Fibroblast of lung (primary cell): ENCODE data around the gene HYPK. TPM values are rescaled to one million over a fixed set of nuclear protein-coding genes. Genes with fewer than 3 reads are reported as not detected.

ENCODE experiments used
- DNase-seq, 2 donors: peaks; one replicate each; pipeline versions ENCODE4 v3.0.0 to v3.0.0-alpha.2; 2010; ENCODE audit warnings: low read depth in 2 of 2
- H2AFZ ChIP-seq: 2 replicates; pipeline ENCODE4 v1.5.1; 2012; ENCODE audit warnings: low read length, control low read depth, inconsistent platforms
- H3K27ac ChIP-seq: 2 replicates; pipeline ENCODE4 v1.5.1; 2011; ENCODE audit warnings: low read length, control low read depth; ENCODE audit not compliant: insufficient read depth
- H3K27me3 ChIP-seq: 2 replicates; pipeline ENCODE4 v1.5.1; 2011; ENCODE audit warnings: mild to moderate bottlenecking, low read length; ENCODE audit not compliant: control insufficient read depth, insufficient read depth
- H3K36me3 ChIP-seq: 2 replicates; pipeline ENCODE4 v1.5.1; 2011; ENCODE audit warnings: low read length; ENCODE audit not compliant: control insufficient read depth, insufficient read depth
- H3K4me1 ChIP-seq: 2 replicates; pipeline ENCODE4 v1.5.1; 2011; ENCODE audit warnings: low read length; ENCODE audit not compliant: control insufficient read depth, insufficient read depth; ENCODE audit errors: extremely low read depth
- H3K4me2 ChIP-seq: 2 replicates; pipeline ENCODE4 v1.5.1; 2011; ENCODE audit warnings: low read length, control low read depth; ENCODE audit not compliant: insufficient read depth; ENCODE audit errors: extremely low read depth
- H3K4me3 ChIP-seq, 4 experiments: fragments of 200-600 bp in 1 of 4; sonication (generic) in 1 of 4; replicated peaks in 1 of 4; 2 replicates each; pipeline ENCODE4 v1.5.1; 2011 to 2016; ENCODE audit warnings: low read length in 4 of 4, low read depth in 3 of 4, mild to moderate bottlenecking in 3 of 4, control low read depth in 2 of 4, inconsistent platforms in 1 of 4, mixed read lengths in 1 of 4; ENCODE audit not compliant: insufficient read depth in 1 of 4; ENCODE audit errors: control extremely low read depth in 1 of 4
- H3K79me2 ChIP-seq: 2 replicates; pipeline ENCODE4 v1.5.1; 2012; ENCODE audit warnings: mild to moderate bottlenecking, low read length, inconsistent platforms; ENCODE audit not compliant: control insufficient read depth, insufficient read depth
- H3K9ac ChIP-seq: 2 replicates; pipeline ENCODE4 v1.5.1; 2011; ENCODE audit warnings: mild to moderate bottlenecking, low read length, control low read depth; ENCODE audit not compliant: insufficient read depth
- H3K9me3 ChIP-seq: 2 replicates; pipeline ENCODE4 v1.5.1; 2012; ENCODE audit warnings: low read depth, low read length; ENCODE audit not compliant: control insufficient read depth, insufficient read depth
- H4K20me1 ChIP-seq: 2 replicates; pipeline ENCODE4 v1.5.1; 2011; ENCODE audit warnings: low read length; ENCODE audit not compliant: control insufficient read depth, insufficient read depth; ENCODE audit errors: extremely low read depth
- EZH2 ChIP-seq: IDR thresholded peaks from 2 replicates; pipeline ENCODE4 v1.5.1; 2012; ENCODE audit warnings: low read length, control low read depth, mild to moderate bottlenecking; ENCODE audit errors: missing control alignments
- polyA plus RNA-seq, 2 donors: library from polyadenylated mRNA; depleted of rRNA in 1 of 2; stranded (reverse) in 1 of 2; unstranded in 1 of 2; fragments of >200 nt; gene quantifications; 2 replicates each; pipeline ENCODE4 v1.2.1, GENCODE V29; 2011 to 2012; ENCODE audit warnings: missing spikeins in 1 of 2
- total RNA-seq: library from RNA; depleted of rRNA; stranded (reverse); fragments of >200 nt; gene quantifications from 2 replicates; pipeline ENCODE4 v1.2.1, GENCODE V29; 2014
- TF ChIP-seq, protein P1 (sequence below), 2 donors: IDR thresholded peaks in 1 of 2; conservative IDR thresholded peaks in 1 of 2; 1 replicate in 1 of 2; 2 replicates in 1 of 2; pipeline ENCODE4 v1.5.1; 2011 to 2012; ENCODE audit warnings: low read length in 2 of 2, control low read depth in 1 of 2, inconsistent platforms in 1 of 2, low read depth in 1 of 2, mild to moderate bottlenecking in 1 of 2

Gene HYPK
- total and polyA plus RNA-seq, 2 donors (not counting 1 experiment from before 2014, with no cell fraction given): 8.6 to 8.7 TPM

DNA sequence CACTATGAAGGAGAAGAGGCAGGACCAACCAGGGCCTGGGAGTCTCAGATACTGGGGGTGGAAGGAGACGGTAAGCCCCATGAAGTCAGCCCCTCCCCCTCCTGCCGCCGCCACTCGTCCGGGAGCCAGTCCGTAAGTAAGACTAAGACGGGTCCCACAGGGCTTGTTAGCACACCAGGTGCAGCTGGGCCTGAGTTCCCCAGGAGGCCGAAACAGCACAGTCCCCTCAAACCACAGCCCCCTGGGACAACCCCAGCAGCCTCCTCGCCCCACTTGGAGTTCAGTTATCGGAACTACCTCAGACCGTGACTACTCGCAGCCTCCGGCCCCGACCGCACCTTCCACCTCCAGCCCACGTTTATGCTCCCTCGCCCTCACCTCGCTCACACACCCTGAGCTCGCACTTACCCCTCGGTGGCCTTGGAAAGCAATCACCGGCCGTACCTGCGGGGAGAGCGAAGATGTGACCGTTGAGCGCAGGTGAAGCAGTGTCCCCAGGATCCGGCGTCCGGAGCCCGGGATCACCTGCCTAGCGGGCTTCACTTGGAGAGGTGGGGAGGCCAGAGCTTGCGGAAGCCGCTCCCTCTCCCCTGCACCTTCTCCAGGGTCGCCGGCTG, 24.2 kb upstream of the HYPK start:
- TF ChIP-seq EZH2: no peak
- TF ChIP-seq, protein P1, sequence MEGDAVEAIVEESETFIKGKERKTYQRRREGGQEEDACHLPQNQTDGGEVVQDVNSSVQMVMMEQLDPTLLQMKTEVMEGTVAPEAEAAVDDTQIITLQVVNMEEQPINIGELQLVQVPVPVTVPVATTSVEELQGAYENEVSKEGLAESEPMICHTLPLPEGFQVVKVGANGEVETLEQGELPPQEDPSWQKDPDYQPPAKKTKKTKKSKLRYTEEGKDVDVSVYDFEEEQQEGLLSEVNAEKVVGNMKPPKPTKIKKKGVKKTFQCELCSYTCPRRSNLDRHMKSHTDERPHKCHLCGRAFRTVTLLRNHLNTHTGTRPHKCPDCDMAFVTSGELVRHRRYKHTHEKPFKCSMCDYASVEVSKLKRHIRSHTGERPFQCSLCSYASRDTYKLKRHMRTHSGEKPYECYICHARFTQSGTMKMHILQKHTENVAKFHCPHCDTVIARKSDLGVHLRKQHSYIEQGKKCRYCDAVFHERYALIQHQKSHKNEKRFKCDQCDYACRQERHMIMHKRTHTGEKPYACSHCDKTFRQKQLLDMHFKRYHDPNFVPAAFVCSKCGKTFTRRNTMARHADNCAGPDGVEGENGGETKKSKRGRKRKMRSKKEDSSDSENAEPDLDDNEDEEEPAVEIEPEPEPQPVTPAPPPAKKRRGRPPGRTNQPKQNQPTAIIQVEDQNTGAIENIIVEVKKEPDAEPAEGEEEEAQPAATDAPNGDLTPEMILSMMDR (conservative IDR thresholded peaks at IDR 0.05 in 1 of 2, IDR thresholded peaks at IDR 0.05 in 1 of 2; ENCODE audit: low read depth in 1 of 2, low read length in 2 of 2): no peak
- peaks cover 8% of the 10 kb centered on the region for H3K36me3 ChIP-seq
- H3K4me1 ChIP-seq: peaks cover 2% of the 10 kb centered on the region
- H2AFZ ChIP-seq: peak overlapping the region; percentile 72
- no peaks in the 10 kb centered on the region for H3K79me2 ChIP-seq
- no peaks in the 10 kb centered on the region for H4K20me1 ChIP-seq
- H3K4me2 ChIP-seq: peak overlapping the region; percentile 77
- H3K27me3 ChIP-seq: no peaks in the 10 kb centered on the region
- DNase-seq: no peak
- H3K4me3 ChIP-seq: peak overlapping the region; percentile 73 to 79 (median 76)
- H3K9me3 ChIP-seq: no peaks in the 10 kb centered on the region
- H3K27ac ChIP-seq: no peak overlapping the region
- peak overlapping the region; percentile 34 for H3K9ac ChIP-seq

DNA sequence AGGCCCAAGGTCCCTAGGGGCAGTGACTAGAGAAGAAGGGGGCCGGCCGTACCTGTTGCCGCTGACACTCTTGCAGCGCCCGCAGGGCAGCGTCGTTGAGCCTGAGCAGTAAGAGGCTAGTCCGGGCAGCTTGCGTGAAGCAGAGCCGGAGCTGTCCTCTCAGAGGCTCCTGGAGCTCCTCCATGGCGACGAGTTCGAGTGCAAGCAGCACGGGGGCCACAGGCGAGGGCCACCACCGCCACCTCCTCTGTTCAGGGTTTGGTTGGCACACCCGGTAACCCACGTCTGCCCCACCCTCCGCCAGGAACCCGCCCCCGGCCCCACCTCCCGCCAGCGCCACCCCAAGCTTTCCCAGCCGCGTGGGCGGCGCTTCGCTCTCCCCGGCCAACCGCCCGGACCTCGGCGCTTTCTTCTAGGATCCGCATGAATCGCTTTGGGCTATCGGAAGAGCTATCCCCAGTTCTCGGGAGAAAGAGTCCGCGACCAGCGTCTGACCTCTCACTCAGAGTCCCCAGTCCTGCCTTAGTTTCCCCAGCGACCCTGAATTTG, 23.6 kb upstream of the HYPK start, which contains the start of gene ELL3:
Gene ELL3 (minus strand): TSS at position 249 of the 549 bp plus-strand sequence. CDS start 65 bp downstream, at position 184.
- Histone ChIP-seq H3K79me2 (no peaks in the 10 kb centered on the region), H3K36me3 (peaks cover 5% of the 10 kb centered on the region), H2AFZ (peak within 1 kb of the TSS; percentile 89), H3K4me2 (peak within 1 kb of the TSS; percentile 86), H4K20me1 (no peaks in the 10 kb centered on the region), H3K4me1 (peaks cover 2% of the 10 kb centered on the region), H3K4me3 (peak within 1 kb of the TSS; percentile 73 to 79 (median 76)), H3K9ac (peak within 1 kb of the TSS; percentile 66), H3K27ac (peak within 1 kb of the TSS; percentile 84), H3K9me3 (no peaks in the 10 kb centered on the region), H3K27me3 (no peaks in the 10 kb centered on the region)
- peak; percentile 62 to 68 for DNase-seq
- TF ChIP-seq, protein P1 (conservative IDR thresholded peaks at IDR 0.05 in 1 of 2, IDR thresholded peaks at IDR 0.05 in 1 of 2; ENCODE audit: low read depth in 1 of 2, low read length in 2 of 2): no peak
- TF ChIP-seq EZH2: no peak

DNA sequence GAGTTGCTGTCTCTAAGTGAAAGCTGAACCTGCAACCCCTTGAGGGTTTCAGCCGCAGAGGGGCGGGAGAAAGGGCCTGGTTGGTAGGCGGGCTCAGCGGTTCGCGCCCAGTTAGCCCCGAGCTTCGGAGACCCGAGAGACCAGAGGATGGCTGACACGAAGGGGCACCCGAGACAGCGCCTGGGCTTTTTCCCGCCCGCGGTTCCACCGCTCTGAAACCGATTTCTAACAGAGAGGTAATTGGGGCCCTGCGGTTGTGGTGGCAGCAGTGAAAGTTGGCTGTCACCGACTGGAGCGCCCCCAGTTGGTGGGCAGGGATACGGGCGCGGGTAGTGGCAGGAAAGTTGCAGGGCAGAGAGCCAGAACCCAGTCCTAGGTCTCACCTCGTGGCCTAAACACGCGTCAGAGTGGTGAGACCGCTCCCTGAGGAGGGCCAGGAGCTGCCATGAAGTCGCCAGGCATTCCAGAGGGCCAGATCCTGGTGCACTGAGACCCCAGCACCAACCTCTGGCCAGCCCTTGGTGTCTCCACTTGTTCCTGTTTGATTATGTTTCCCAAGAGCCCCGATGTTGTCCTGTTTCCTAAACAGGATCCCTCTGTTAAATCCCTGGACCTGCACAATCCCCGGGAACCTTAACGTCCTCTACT, 23.0 kb upstream of the HYPK start:
- peak overlapping the region; percentile 84 for H3K27ac ChIP-seq
- no peaks in the 10 kb centered on the region for H3K27me3 ChIP-seq
- H3K4me3 ChIP-seq: peak overlapping the region; percentile 73 to 79 (median 76)
- peak; percentile 70 to 76 for DNase-seq
- H3K9ac ChIP-seq: peak overlapping the region; percentile 66
- no peaks in the 10 kb centered on the region for H3K9me3 ChIP-seq
- peaks cover 3% of the 10 kb centered on the region for H3K36me3 ChIP-seq
- peak overlapping the region; percentile 89 for H2AFZ ChIP-seq
- TF ChIP-seq EZH2: no peak
- TF ChIP-seq, protein P1 (conservative IDR thresholded peaks at IDR 0.05 in 1 of 2, IDR thresholded peaks at IDR 0.05 in 1 of 2; ENCODE audit: low read depth in 1 of 2, low read length in 2 of 2): peak; percentile 59 to 80
- H3K79me2 ChIP-seq: no peaks in the 10 kb centered on the region
- H3K4me1 ChIP-seq: peaks cover 2% of the 10 kb centered on the region
- no peaks in the 10 kb centered on the region for H4K20me1 ChIP-seq
- H3K4me2 ChIP-seq: peak overlapping the region; percentile 86
